ENCODE data around the gene C1QTNF8. TPM values are rescaled to one million over a fixed set of nuclear protein-coding genes. Genes with fewer than 3 reads are reported as not detected.

Gene C1QTNF8
- total and polyA plus RNA-seq, 2 of the 8 experiments (the other 6 are each of a cell fraction or from before 2014, with no cell fraction given), result not detected

DNA sequence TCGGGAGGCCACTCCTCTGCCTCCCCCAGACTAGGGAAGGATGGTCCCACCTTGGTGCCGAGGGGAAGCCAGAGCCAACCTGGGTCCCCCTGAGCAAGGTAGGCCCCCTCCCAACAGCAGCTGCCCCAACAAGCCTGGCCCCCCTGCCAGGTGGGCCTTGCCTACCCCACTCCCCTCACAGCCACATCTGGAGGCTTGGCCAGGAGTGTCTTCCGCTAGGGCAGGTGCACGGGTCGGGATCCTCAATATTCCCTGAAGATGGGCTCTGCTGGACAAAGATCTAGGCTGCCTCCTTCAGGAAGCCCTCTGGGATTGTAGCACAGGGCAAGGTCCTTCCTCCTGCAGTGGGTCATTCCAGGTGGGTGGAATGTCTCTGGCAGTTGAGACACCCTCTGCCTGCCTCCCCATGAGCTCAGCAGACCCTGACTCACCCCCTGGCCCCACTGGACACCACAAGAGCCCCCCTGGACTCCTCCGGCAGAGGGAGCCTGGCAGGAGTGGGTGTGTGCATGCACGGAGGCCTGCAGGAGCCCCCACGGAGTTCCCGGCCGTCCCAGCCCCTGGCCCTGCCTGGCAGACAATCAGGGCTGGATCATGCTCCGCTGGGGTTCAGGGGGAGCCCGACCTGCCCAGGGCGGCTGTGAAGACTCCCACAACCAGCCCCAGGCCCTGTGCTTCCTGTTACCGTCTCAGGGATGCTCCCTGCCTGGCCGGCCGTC, 435 bp downstream of the C1QTNF8 start:
- H3K27ac ChIP-seq (ENCODE audit: low read depth, low read length), result no peak overlapping the region
- no peak overlapping the region for H2BK20ac ChIP-seq (ENCODE audit: low read length)
- ChIA-PET CTCF (ENCODE audit: partially characterized antibody) (interaction anchor here (1.0 kb wide), 1 partner anchor 8 kb away, joined by 5 read pairs; no protein-coding TSS in a partner anchor), POLR2A (ENCODE audit: partially characterized antibody) (no interaction called here)
- no peak for DNase-seq (ENCODE audit: low read depth in 1 of 2, low spot score in 2 of 2)
- H4K8ac ChIP-seq (ENCODE audit: extremely low read depth, insufficient read depth, low read length), result peak overlapping the region; percentile 14; the same call in 1 of the 2 replicates
- no peak overlapping the region for H3K14ac ChIP-seq (ENCODE audit: insufficient read length)
- H4K20me1 ChIP-seq (replicated peaks in 1 of 2; ENCODE audit: control insufficient read depth in 1 of 2, insufficient read depth in 2 of 2, low read length in 2 of 2), result peaks cover 0 to 2% of the 10 kb centered on the region in 2 experiments
- no peak overlapping the region for H3K56ac ChIP-seq (replicated peaks; ENCODE audit: insufficient read length, low read depth, low read length)
- H3K4ac ChIP-seq (replicated peaks; ENCODE audit: insufficient read length, low read depth, low read length), result no peak overlapping the region
- no peak overlapping the region for H2BK15ac ChIP-seq (ENCODE audit: low read length)
- H2BK5ac ChIP-seq (ENCODE audit: low read depth, low read length), result no peak overlapping the region
- H4K91ac ChIP-seq (replicated peaks; ENCODE audit: insufficient read length, low read length), result no peak overlapping the region
- no peak overlapping the region for H3K9ac ChIP-seq (replicated peaks in 1 of 4; ENCODE audit: extremely low read depth in 1 of 4, low read depth in 3 of 4, low read length in 3 of 4)
- peaks cover 0 to 4% of the 10 kb centered on the region in 2 experiments; a peak in 1 of 4 replicates for H3K9me3 ChIP-seq (ENCODE audit: insufficient read depth in 2 of 2, low read depth in 1 of 2, low read length in 1 of 2)
- FAIRE-seq, result no peak
- H2BK120ac ChIP-seq (replicated peaks; ENCODE audit: low read depth, low read length), result no peak overlapping the region
- TF ChIP-seq ZNF274 (IDR thresholded peaks at IDR 0.05; ENCODE audit: borderline replicate concordance, extremely low read depth, low read length), result no peak
- peak; percentile 22 to 28; a peak in 2 of 4 replicates for TF ChIP-seq RAD21 (IDR thresholded peaks at IDR 0.05 in 1 of 2, conservative IDR thresholded peaks at IDR 0.05 in 1 of 2; ENCODE audit: low read depth in 2 of 2, low read length in 2 of 2)
- TF ChIP-seq TEAD4 (IDR thresholded peaks at IDR 0.05; ENCODE audit: low read depth, low read length), result no peak
- TF ChIP-seq, protein P1, sequence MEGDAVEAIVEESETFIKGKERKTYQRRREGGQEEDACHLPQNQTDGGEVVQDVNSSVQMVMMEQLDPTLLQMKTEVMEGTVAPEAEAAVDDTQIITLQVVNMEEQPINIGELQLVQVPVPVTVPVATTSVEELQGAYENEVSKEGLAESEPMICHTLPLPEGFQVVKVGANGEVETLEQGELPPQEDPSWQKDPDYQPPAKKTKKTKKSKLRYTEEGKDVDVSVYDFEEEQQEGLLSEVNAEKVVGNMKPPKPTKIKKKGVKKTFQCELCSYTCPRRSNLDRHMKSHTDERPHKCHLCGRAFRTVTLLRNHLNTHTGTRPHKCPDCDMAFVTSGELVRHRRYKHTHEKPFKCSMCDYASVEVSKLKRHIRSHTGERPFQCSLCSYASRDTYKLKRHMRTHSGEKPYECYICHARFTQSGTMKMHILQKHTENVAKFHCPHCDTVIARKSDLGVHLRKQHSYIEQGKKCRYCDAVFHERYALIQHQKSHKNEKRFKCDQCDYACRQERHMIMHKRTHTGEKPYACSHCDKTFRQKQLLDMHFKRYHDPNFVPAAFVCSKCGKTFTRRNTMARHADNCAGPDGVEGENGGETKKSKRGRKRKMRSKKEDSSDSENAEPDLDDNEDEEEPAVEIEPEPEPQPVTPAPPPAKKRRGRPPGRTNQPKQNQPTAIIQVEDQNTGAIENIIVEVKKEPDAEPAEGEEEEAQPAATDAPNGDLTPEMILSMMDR (IDR thresholded peaks at IDR 0.05; ENCODE audit: control extremely low read depth in 1 of 3, insufficient read depth in 1 of 3, low read depth in 1 of 3, low read length in 3 of 3), result peak in 1 of 3 experiments; percentile 8; a peak in 1 of 4 replicates
- TF ChIP-seq SRF (IDR thresholded peaks at IDR 0.05; ENCODE audit: low read depth, low read length), result no peak
- no peak for TF ChIP-seq NANOG (IDR thresholded peaks at IDR 0.05; ENCODE audit: insufficient read depth, low read depth, low read length, poor library complexity, severe bottlenecking)
- H3K79me2 ChIP-seq (ENCODE audit: control insufficient read depth in 1 of 2, insufficient read depth in 2 of 2, low read length in 2 of 2), result no peaks in the 10 kb centered on the region
- 84% methylated on average over 11 of the region's 16 CpGs; no CpG with 5 or more reads in 1 of the 2 experiments for WGBS, 2 experiments (ENCODE audit: extremely low coverage in 1 of 2, insufficient coverage in 1 of 2, insufficient read length in 1 of 2, insufficient replicate concordance in 2 of 2, low coverage in 1 of 2, low lambda C conversion rate in 2 of 2, missing lambda C conversion rate in 1 of 2)
- no peaks in the 10 kb centered on the region for H3K36me3 ChIP-seq (ENCODE audit: control insufficient read depth in 2 of 4, insufficient read depth in 4 of 4, low read length in 3 of 4)
- no peak overlapping the region for H3K4me2 ChIP-seq (ENCODE audit: insufficient read depth in 1 of 2, low read depth in 2 of 2, low read length in 2 of 2)
- H3K79me1 ChIP-seq (ENCODE audit: low read depth, low read length), result no peaks in the 10 kb centered on the region
- H3K27me3 ChIP-seq (replicated peaks in 1 of 4; ENCODE audit: control insufficient read depth in 3 of 4, extremely low read depth in 1 of 4, insufficient read depth in 3 of 4, low read length in 3 of 4), result no peaks in the 10 kb centered on the region
- no peak overlapping the region for H3K18ac ChIP-seq (ENCODE audit: extremely low read depth, low read length)
- no peak overlapping the region for H4K5ac ChIP-seq (ENCODE audit: insufficient read length, low read depth, low read length)
- H3K23ac ChIP-seq (ENCODE audit: insufficient read length), result no peak overlapping the region
- no peaks in the 10 kb centered on the region for H3K23me2 ChIP-seq (ENCODE audit: low read depth, low read length)
- H2AFZ ChIP-seq (ENCODE audit: low read length), result no peak overlapping the region
- no peak overlapping the region for H2BK12ac ChIP-seq (ENCODE audit: low read depth, low read length)
- peaks cover 0 to 4% (median 2%) of the 10 kb centered on the region in 4 experiments; a peak in 4 of 7 replicates for H3K4me1 ChIP-seq (replicated peaks in 1 of 4; ENCODE audit: control insufficient read depth in 3 of 4, insufficient read depth in 4 of 4, low read length in 3 of 4)
- no peak overlapping the region for H3K4me3 ChIP-seq (ENCODE audit: extremely low read depth in 1 of 4, insufficient read depth in 2 of 4, low read depth in 3 of 4, low read length in 4 of 4)
- no peak overlapping the region for H2AK5ac ChIP-seq (ENCODE audit: low read depth, low read length)

All from H1 (cell line).